ENCODE measurements around the gene UBE2QL1. TPM values are rescaled to one million over a fixed set of nuclear protein-coding genes. Genes with fewer than 3 reads are reported as not detected.

The UBE2QL1 gene
- total and polyA plus RNA-seq, 2 of the 8 experiments (the other 6 are each of a cell fraction or from before 2014, with no cell fraction given): 0.43 to 0.65 TPM

GRCh38 chr5:6484899-6485298, 36.2 kb downstream of the UBE2QL1 start (continued):
- TF ChIP-seq CHD7 (IDR thresholded peaks at IDR 0.05; ENCODE audit: insufficient replicate concordance, low read length) (no peak), HDAC6 (IDR thresholded peaks at IDR 0.05; ENCODE audit: low read depth, low read length) (no peak), KDM1A (IDR thresholded peaks at IDR 0.05; ENCODE audit: borderline replicate concordance, low read length) (no peak), POLR2AphosphoS5 (IDR thresholded peaks at IDR 0.05; ENCODE audit: low read depth, low read length) (no peak), GTF2F1 (IDR thresholded peaks at IDR 0.05; ENCODE audit: borderline replicate concordance, low read depth, low read length) (no peak), HDAC2 (IDR thresholded peaks at IDR 0.05; ENCODE audit: borderline replicate concordance in 1 of 2, low read depth in 2 of 2, low read length in 2 of 2) (no peak), SP1 (IDR thresholded peaks at IDR 0.05; ENCODE audit: low read depth, low read length) (no peak)

Measured in H1 (cell line).